Measurements from ENCODE around the gene MAP1B. TPM values are rescaled to one million over a fixed set of nuclear protein-coding genes. Genes with fewer than 3 reads are reported as not detected.

The MAP1B gene
- polyA plus RNA-seq, 1 donor from 2014 or later, result 234 TPM

GRCh38 chr5:72216756-72217155 lies 109.5 kb downstream of the MAP1B start:
- TF ChIP-seq RAD21 (conservative IDR thresholded peaks at IDR 0.05) (no peak), POLR2AphosphoS5 (IDR thresholded peaks at IDR 0.05) (no peak), REST (IDR thresholded peaks at IDR 0.05; ENCODE audit: borderline replicate concordance) (no peak), TAF1 (IDR thresholded peaks at IDR 0.05; ENCODE audit: low read depth) (no peak), SMC3 (conservative IDR thresholded peaks at IDR 0.05; ENCODE audit: poor library complexity) (no peak), CTCF (IDR thresholded peaks at IDR 0.05; ENCODE audit: poor library complexity, severe bottlenecking) (no peak), MXI1 (conservative IDR thresholded peaks at IDR 0.05; ENCODE audit: poor library complexity, severe bottlenecking) (no peak), EP300 (conservative IDR thresholded peaks at IDR 0.05; ENCODE audit: poor library complexity, severe bottlenecking) (no peak), EZH2 (IDR thresholded peaks at IDR 0.05; ENCODE audit: borderline replicate concordance, insufficient read depth, low read length, poor library complexity, severe bottlenecking) (no peak)
- Histone ChIP-seq H3K9me2 (ENCODE audit: insufficient read depth, low read length) (no peaks in the 10 kb centered on the region), H3F3A (ENCODE audit: insufficient read depth, low read length, poor library complexity, severe bottlenecking) (no peaks in the 10 kb centered on the region), H3K79me2 (replicated peaks; ENCODE audit: insufficient read depth, low read length) (no peaks in the 10 kb centered on the region), H3K9ac (ENCODE audit: low read length) (no peak overlapping the region), H3K4me2 (ENCODE audit: low read length) (no peak overlapping the region), H4K20me1 (ENCODE audit: insufficient read depth) (no peaks in the 10 kb centered on the region), H2AFZ (ENCODE audit: low read depth, low read length) (no peak overlapping the region), H3K27ac (ENCODE audit: low read length) (no peak overlapping the region), H3K4me3 (ENCODE audit: low read length) (no peak overlapping the region), H3K27me3 (ENCODE audit: insufficient read depth, low read depth, low read length) (no peaks in the 10 kb centered on the region), H3K9me3 (ENCODE audit: low read length) (no peaks in the 10 kb centered on the region), H3K36me3 (ENCODE audit: insufficient read depth, low read length) (no peaks in the 10 kb centered on the region)

GRCh38 chr5:72221099-72221498 lies 113.8 kb downstream of the MAP1B start:
- TF ChIP-seq RAD21 (conservative IDR thresholded peaks at IDR 0.05) (no peak), POLR2AphosphoS5 (IDR thresholded peaks at IDR 0.05) (no peak), EP300 (conservative IDR thresholded peaks at IDR 0.05; ENCODE audit: poor library complexity, severe bottlenecking) (no peak), REST (IDR thresholded peaks at IDR 0.05; ENCODE audit: borderline replicate concordance) (no peak), MXI1 (conservative IDR thresholded peaks at IDR 0.05; ENCODE audit: poor library complexity, severe bottlenecking) (no peak), CTCF (IDR thresholded peaks at IDR 0.05; ENCODE audit: poor library complexity, severe bottlenecking) (no peak), EZH2 (IDR thresholded peaks at IDR 0.05; ENCODE audit: borderline replicate concordance, insufficient read depth, low read length, poor library complexity, severe bottlenecking) (no peak), TAF1 (IDR thresholded peaks at IDR 0.05; ENCODE audit: low read depth) (no peak), SMC3 (conservative IDR thresholded peaks at IDR 0.05; ENCODE audit: poor library complexity) (no peak)
- Histone ChIP-seq H2AFZ (ENCODE audit: low read depth, low read length) (no peak overlapping the region), H3K4me2 (ENCODE audit: low read length) (no peak overlapping the region), H3K9me2 (ENCODE audit: insufficient read depth, low read length) (no peaks in the 10 kb centered on the region), H3K27ac (ENCODE audit: low read length) (no peak overlapping the region), H3K27me3 (ENCODE audit: insufficient read depth, low read depth, low read length) (no peaks in the 10 kb centered on the region), H3K4me3 (ENCODE audit: low read length) (no peak overlapping the region), H4K20me1 (ENCODE audit: insufficient read depth) (no peaks in the 10 kb centered on the region), H3K9ac (ENCODE audit: low read length) (no peak overlapping the region), H3K36me3 (ENCODE audit: insufficient read depth, low read length) (no peaks in the 10 kb centered on the region), H3K9me3 (ENCODE audit: low read length) (no peaks in the 10 kb centered on the region), H3F3A (ENCODE audit: insufficient read depth, low read length, poor library complexity, severe bottlenecking) (no peaks in the 10 kb centered on the region), H3K79me2 (replicated peaks; ENCODE audit: insufficient read depth, low read length) (no peaks in the 10 kb centered on the region)
